ENCODE data around the gene ST6GALNAC2.
A peak's percentile ranks its signal among the peaks of the same experiment; 100 is the strongest.

Gene ST6GALNAC2

GRCh38 chr17:76560877-76561221 is 24.8 kb downstream of the ST6GALNAC2 start:
- Histone ChIP-seq H3K4me3 (ENCODE audit: low read depth, low read length) (no peak overlapping the region), H3K4me1 (ENCODE audit: control insufficient read depth, insufficient read depth, low read length) (peaks cover 20% of the 10 kb centered on the region), H3K9me3 (ENCODE audit: control insufficient read depth, insufficient read depth, low read depth, low read length) (no peaks in the 10 kb centered on the region), H3K36me3 (ENCODE audit: control insufficient read depth in 2 of 2, insufficient read depth in 1 of 2, low read length in 2 of 2) (peaks cover 43 to 76% of the 10 kb centered on the region in 2 experiments), H3K27ac (ENCODE audit: extremely low read depth, low read depth, low read length) (no peak overlapping the region)
- ChIA-PET CTCF (interaction anchor here (0.6 to 7.6 kb wide), 10 partner anchors 17 to 707 kb away, joined by 3 to 108 read pairs (median 3); no protein-coding TSS in a partner anchor), POLR2A (interaction anchor here (0.9 kb wide), 1 partner anchor 63 kb away, joined by 3 read pairs; no protein-coding TSS in a partner anchor)
- TF ChIP-seq, protein P1, sequence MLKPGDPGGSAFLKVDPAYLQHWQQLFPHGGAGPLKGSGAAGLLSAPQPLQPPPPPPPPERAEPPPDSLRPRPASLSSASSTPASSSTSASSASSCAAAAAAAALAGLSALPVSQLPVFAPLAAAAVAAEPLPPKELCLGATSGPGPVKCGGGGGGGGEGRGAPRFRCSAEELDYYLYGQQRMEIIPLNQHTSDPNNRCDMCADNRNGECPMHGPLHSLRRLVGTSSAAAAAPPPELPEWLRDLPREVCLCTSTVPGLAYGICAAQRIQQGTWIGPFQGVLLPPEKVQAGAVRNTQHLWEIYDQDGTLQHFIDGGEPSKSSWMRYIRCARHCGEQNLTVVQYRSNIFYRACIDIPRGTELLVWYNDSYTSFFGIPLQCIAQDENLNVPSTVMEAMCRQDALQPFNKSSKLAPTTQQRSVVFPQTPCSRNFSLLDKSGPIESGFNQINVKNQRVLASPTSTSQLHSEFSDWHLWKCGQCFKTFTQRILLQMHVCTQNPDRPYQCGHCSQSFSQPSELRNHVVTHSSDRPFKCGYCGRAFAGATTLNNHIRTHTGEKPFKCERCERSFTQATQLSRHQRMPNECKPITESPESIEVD (tag by site-specific recombination; IDR thresholded peaks at IDR 0.05): peak; percentile 46
- TF ChIP-seq BCL11A (tag by site-specific recombination; IDR thresholded peaks at IDR 0.05; ENCODE audit: low read depth) (no peak), TCF7L2 (IDR thresholded peaks at IDR 0.05; ENCODE audit: borderline replicate concordance, low read depth, low read length) (no peak), PRDM1 (tag by site-specific recombination; IDR thresholded peaks at IDR 0.05) (peak; percentile 83), ZNF843 (tag by site-specific recombination; IDR thresholded peaks at IDR 0.05) (no peak), ZNF610 (tag by site-specific recombination; IDR thresholded peaks at IDR 0.05; ENCODE audit: borderline replicate concordance) (no peak), ZNF791 (tag by site-specific recombination; IDR thresholded peaks at IDR 0.05) (no peak), KLF1 (tag by site-specific recombination; IDR thresholded peaks at IDR 0.05) (no peak), ZBTB44 (tag by site-specific recombination; IDR thresholded peaks at IDR 0.05) (no peak), ZNF416 (tag by site-specific recombination; IDR thresholded peaks at IDR 0.05) (no peak), SCRT1 (tag by site-specific recombination; IDR thresholded peaks at IDR 0.05; ENCODE audit: borderline replicate concordance) (no peak), ZNF707 (tag by site-specific recombination; IDR thresholded peaks at IDR 0.05) (no peak), ZNF280C (tag by site-specific recombination; IDR thresholded peaks at IDR 0.05) (no peak), TRIM28 (IDR thresholded peaks at IDR 0.05; ENCODE audit: borderline replicate concordance, low read length) (no peak), ZNF48 (tag by site-specific recombination; IDR thresholded peaks at IDR 0.05) (no peak), ZNF654 (tag by site-specific recombination; IDR thresholded peaks at IDR 0.05; ENCODE audit: low read depth) (no peak), ZNF362 (tag by site-specific recombination; IDR thresholded peaks at IDR 0.05) (peak; percentile 74), ZNF670 (tag by site-specific recombination; IDR thresholded peaks at IDR 0.05; ENCODE audit: low read depth) (no peak), GLIS1 (tag by site-specific recombination; IDR thresholded peaks at IDR 0.05) (no peak), ZNF184 (tag by site-specific recombination; IDR thresholded peaks at IDR 0.05) (no peak), ZNF624 (tag by site-specific recombination; IDR thresholded peaks at IDR 0.05) (no peak), ZNF132 (tag by site-specific recombination; IDR thresholded peaks at IDR 0.05; ENCODE audit: borderline replicate concordance) (no peak), ZNF530 (tag by site-specific recombination; IDR thresholded peaks at IDR 0.05; ENCODE audit: low read depth) (no peak), ZNF677 (tag by site-specific recombination; IDR thresholded peaks at IDR 0.05) (no peak), MYNN (tag by site-specific recombination; IDR thresholded peaks at IDR 0.05; ENCODE audit: borderline replicate concordance) (no peak), ZNF37A (tag by site-specific recombination; IDR thresholded peaks at IDR 0.05) (no peak), KLF17 (tag by site-specific recombination; IDR thresholded peaks at IDR 0.05) (no peak), ZNF629 (tag by site-specific recombination; IDR thresholded peaks at IDR 0.05) (peak; percentile 63), ZNF600 (tag by site-specific recombination; IDR thresholded peaks at IDR 0.05) (peak; percentile 24; the same call in 1 of the 2 replicates), ZNF169 (tag by site-specific recombination; IDR thresholded peaks at IDR 0.05) (no peak)
- TF ChIP-seq, protein P2, sequence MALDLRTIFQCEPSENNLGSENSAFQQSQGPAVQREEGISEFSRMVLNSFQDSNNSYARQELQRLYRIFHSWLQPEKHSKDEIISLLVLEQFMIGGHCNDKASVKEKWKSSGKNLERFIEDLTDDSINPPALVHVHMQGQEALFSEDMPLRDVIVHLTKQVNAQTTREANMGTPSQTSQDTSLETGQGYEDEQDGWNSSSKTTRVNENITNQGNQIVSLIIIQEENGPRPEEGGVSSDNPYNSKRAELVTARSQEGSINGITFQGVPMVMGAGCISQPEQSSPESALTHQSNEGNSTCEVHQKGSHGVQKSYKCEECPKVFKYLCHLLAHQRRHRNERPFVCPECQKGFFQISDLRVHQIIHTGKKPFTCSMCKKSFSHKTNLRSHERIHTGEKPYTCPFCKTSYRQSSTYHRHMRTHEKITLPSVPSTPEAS (tag by site-specific recombination; IDR thresholded peaks at IDR 0.05): no peak
